Thyroid gland (tissue), 4 donors: ENCODE data around the gene MCM3AP. TPM values are rescaled to one million over a fixed set of nuclear protein-coding genes. Genes with fewer than 3 reads are reported as not detected.

Experiments
- DNase-seq, 2 donors: peaks; one replicate each; pipeline ENCODE4 v3.0.0-alpha.2; 2019
- H3K27ac ChIP-seq, 3 donors: fragments of 200-600 bp; sonication (generic); 1 replicate in 2 of 3; 2 replicates in 1 of 3; pipeline ENCODE4 v1.5.1; 2016 to 2019; ENCODE audit warnings: mild to moderate bottlenecking in 1 of 3, moderate library complexity in 1 of 3
- H3K27me3 ChIP-seq: fragments of 200-600 bp; sonication (generic); one replicate; pipeline ENCODE4 v1.5.1; 2019
- H3K36me3 ChIP-seq, 2 donors: fragments of 200-600 bp; sonication (generic); one replicate each; pipeline ENCODE4 v1.5.1; 2016 to 2019
- H3K4me1 ChIP-seq, 2 donors: fragments of 200-600 bp; sonication (generic); one replicate each; pipeline ENCODE4 v1.5.1; 2017 to 2019
- H3K4me3 ChIP-seq, 3 donors: fragments of 200-600 bp; sonication (generic); replicated peaks in 1 of 3; 1 replicate in 2 of 3; 2 replicates in 1 of 3; pipeline ENCODE4 v1.5.1; 2016; ENCODE audit warnings: mild to moderate bottlenecking in 1 of 3
- H3K9me3 ChIP-seq: fragments of 200-600 bp; sonication (generic); one replicate; pipeline ENCODE4 v1.5.1; 2017
- POLR2A ChIP-seq, 2 donors: fragments of 450-650 bp; IDR thresholded peaks; one replicate each; pipeline ENCODE4 v1.6.1; 2017; ENCODE audit warnings: antibody characterized with exemption in 2 of 2, mild to moderate bottlenecking in 2 of 2, moderate library complexity in 1 of 2
- WGBS, 2 donors: methylation state at CpG; one replicate each; pipeline ENCODE4 v1.1.5; 2017; 5-methylcytosine and 5-hydroxymethylcytosine counted together
- intact Hi-C: fragments of 100-400 bp; cut with DNase I; formaldehyde crosslinking; loops from one replicate; pipeline ENCODE4 v1.15.1; 2023
- total RNA-seq, 4 donors: library from RNA; depleted of rRNA; stranded (reverse); fragments of >200 nt; gene quantifications; one replicate each; pipeline ENCODE4 v1.2.3, GENCODE V29; 2016
- TF ChIP-seq, protein P1 (sequence below), 6 experiments: fragments of 200-600 bp in 3 of 6; fragments of 450-650 bp in 3 of 6; sonication (generic) in 3 of 6; IDR thresholded peaks; one replicate each; pipeline ENCODE4 v1.5.1; 2016 to 2019; ENCODE audit warnings: antibody characterized with exemption in 6 of 6, mild to moderate bottlenecking in 2 of 6, inconsistent platforms in 1 of 6, moderate library complexity in 1 of 6

MCM3AP gene
- total RNA-seq, 4 donors from 2014 or later, result 65.7 to 116 (median 81.0) TPM

DNA sequence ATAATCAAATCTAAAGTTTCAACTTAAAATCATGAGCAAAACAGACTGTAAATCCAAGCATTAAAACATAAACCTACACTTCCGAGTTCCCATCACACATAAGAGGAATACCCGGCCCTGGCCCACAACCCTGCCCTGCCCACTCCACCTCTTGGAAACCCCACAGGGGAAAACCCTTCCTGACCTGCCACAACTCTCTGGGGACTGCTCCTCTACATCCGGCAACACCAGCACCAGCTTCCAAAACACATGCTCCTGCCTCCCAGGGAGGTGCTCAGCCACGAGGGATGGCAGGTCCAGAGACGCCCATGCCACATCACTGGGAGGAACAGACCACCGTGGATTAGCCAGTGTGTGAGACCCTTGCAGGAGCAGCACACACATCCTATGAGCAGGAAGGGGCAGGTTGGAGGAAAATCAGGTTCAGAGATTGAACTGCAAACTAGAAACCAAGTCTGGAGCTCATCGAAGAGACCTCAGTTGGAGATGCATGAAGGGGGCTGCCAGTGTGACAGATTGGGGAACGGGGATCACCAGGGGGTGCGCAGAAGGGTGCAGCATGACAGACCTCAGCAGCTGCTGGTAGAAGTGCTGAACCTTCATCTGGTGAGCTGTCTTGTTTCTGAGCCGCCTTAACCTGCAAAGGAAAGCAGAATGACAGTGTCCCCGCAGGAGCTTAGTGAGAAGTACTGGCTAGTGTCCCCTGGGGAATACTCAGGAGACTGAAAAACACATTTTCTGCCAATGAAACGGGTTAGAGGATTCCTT is 31.0 kb downstream of the MCM3AP start:
- Histone ChIP-seq H3K9me3 (no peaks in the 10 kb centered on the region), H3K27me3 (no peaks in the 10 kb centered on the region), H3K36me3 (peaks cover 73 to 89% of the 10 kb centered on the region in 2 donors), H3K4me3 (no peak overlapping the region), H3K27ac (no peak overlapping the region), H3K4me1 (no peaks in the 10 kb centered on the region)
- TF ChIP-seq, protein P1, sequence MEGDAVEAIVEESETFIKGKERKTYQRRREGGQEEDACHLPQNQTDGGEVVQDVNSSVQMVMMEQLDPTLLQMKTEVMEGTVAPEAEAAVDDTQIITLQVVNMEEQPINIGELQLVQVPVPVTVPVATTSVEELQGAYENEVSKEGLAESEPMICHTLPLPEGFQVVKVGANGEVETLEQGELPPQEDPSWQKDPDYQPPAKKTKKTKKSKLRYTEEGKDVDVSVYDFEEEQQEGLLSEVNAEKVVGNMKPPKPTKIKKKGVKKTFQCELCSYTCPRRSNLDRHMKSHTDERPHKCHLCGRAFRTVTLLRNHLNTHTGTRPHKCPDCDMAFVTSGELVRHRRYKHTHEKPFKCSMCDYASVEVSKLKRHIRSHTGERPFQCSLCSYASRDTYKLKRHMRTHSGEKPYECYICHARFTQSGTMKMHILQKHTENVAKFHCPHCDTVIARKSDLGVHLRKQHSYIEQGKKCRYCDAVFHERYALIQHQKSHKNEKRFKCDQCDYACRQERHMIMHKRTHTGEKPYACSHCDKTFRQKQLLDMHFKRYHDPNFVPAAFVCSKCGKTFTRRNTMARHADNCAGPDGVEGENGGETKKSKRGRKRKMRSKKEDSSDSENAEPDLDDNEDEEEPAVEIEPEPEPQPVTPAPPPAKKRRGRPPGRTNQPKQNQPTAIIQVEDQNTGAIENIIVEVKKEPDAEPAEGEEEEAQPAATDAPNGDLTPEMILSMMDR (IDR thresholded peaks at IDR 0.05), result no peak
- TF ChIP-seq POLR2A (IDR thresholded peaks at IDR 0.05), result no peak
- WGBS, 2 donors, result 89 to 93% methylated on average over 10 to 12 of the region's 12 CpGs
- no peak for DNase-seq
- intact Hi-C loops, result no loop called here

DNA sequence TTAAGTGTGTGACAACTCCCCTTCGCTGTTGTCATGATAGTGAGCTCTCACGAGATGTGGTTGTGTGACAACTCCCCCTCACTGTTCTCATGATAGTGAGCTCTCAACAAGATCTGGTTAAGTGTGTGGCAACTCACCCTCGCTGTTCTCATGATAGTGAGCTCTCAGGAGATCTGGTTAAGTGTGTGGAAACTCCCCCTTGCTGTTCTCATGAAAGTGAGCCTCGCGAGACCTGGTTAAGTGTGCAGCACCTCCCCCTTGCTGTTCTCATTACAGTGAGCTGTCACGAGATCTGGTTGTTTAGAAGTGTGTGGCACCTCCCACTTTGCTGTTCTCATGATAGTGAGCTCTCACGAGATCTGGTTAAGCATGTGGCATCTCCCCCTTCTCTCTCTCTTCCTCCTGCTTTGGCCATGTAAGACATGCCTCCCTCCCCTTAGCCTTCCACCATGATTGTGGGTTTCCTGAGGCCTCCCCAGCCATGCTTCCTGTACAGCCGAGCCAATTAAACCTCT is 31.7 kb downstream of the MCM3AP start:
- H3K27ac ChIP-seq, result no peak overlapping the region
- H3K4me1 ChIP-seq, result no peaks in the 10 kb centered on the region
- no peak overlapping the region for H3K4me3 ChIP-seq
- H3K36me3 ChIP-seq, result peaks cover 67 to 89% of the 10 kb centered on the region in 2 donors
- no peak for DNase-seq
- no peaks in the 10 kb centered on the region for H3K27me3 ChIP-seq
- TF ChIP-seq, protein P1 (IDR thresholded peaks at IDR 0.05), result no peak
- no peak for TF ChIP-seq POLR2A (IDR thresholded peaks at IDR 0.05)
- WGBS, 2 donors, result 77 to 85% methylated on average over 8 of the region's 8 CpGs
- no peaks in the 10 kb centered on the region for H3K9me3 ChIP-seq
- intact Hi-C loops, result no loop called here

DNA sequence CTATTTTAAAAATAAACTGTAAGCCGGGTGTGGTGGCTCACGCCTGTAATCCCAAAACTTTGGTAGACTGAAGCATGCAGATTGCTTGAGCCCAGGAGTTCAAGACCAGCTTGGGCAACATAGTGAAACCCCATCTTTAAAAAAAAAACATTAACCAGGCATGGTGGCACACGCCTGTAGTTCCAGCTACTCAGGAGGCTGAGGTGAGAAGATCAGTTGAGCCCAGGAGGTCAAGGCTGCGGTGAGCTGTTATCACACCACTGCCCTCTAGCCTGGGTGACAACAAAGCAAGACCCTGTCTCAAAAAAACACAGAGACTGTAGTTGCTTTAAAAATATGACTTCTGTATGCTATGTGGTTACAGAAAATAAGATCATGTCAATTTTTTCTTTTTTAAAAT is 32.6 kb downstream of the MCM3AP start:
- no peaks in the 10 kb centered on the region for H3K27me3 ChIP-seq
- 95 to 97% methylated on average over 4 of the region's 4 CpGs for WGBS, 2 donors
- TF ChIP-seq, protein P1 (IDR thresholded peaks at IDR 0.05), result no peak
- TF ChIP-seq POLR2A (IDR thresholded peaks at IDR 0.05), result no peak
- intact Hi-C loops, result no loop called here
- H3K27ac ChIP-seq, result no peak overlapping the region
- H3K9me3 ChIP-seq, result no peaks in the 10 kb centered on the region
- DNase-seq, result no peak
- no peaks in the 10 kb centered on the region for H3K4me1 ChIP-seq
- no peak overlapping the region for H3K4me3 ChIP-seq
- H3K36me3 ChIP-seq, result peaks cover 64 to 83% of the 10 kb centered on the region in 2 donors

DNA sequence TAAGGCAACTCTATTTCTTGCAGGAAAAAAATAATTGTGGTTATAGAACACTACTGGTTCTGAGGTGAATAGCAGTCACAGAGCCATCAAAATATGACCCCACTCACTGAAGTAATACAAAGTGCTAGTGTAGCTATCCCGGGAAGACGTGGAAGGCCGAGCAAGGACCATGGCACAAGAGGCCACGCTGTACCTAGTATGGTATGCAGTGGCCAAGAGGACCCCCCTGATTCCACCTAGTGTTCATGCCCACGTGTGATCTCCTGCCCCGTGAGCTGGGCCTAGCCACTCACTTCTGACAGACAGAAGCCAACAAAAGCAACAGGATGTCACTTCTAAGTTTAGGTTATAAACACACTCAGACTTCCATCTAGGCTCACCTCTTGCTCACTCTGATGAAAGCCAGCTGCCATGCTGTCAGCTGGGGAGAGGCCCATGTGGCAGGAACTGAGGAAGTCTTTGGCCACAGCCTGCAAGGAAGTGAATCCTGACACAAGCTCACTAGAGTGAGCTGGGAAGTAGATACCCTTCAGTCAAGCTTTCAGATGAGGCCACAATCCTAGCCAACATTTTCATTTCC is 35.2 kb downstream of the MCM3AP start:
- Histone ChIP-seq H3K27me3 (no peaks in the 10 kb centered on the region), H3K27ac (no peak overlapping the region), H3K4me3 (no peak overlapping the region), H3K36me3 (peaks cover 67 to 78% of the 10 kb centered on the region in 2 donors), H3K9me3 (no peaks in the 10 kb centered on the region), H3K4me1 (no peaks in the 10 kb centered on the region)
- no peak for TF ChIP-seq POLR2A (IDR thresholded peaks at IDR 0.05)
- TF ChIP-seq, protein P1 (IDR thresholded peaks at IDR 0.05), result no peak
- intact Hi-C loops, result no loop called here
- WGBS, 2 donors, result 86 to 94% methylated on average over 6 of the region's 6 CpGs
- no peak for DNase-seq

DNA sequence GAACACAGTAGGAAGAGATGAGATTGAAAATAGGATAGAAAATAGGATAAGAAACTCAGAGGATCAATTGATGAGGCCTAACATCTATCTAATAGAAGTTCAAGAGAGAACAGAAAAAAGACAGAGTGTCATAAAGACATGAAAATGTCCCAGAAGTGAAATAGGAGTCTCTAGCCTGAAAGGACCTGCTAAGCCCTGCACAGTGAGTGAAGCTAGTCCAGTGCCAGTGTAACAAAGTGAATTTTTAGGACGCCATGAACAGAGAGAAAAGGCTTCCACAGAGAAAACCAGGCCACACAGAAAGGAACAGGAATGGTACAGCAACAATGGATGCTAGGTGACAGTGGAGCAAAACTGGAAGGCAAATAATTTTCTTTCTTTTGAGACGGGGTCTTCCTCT is 36.6 kb downstream of the MCM3AP start:
- no peak for TF ChIP-seq POLR2A (IDR thresholded peaks at IDR 0.05)
- TF ChIP-seq, protein P1 (IDR thresholded peaks at IDR 0.05), result no peak
- Histone ChIP-seq H3K4me1 (no peaks in the 10 kb centered on the region), H3K36me3 (peaks cover 68 to 78% of the 10 kb centered on the region in 2 donors), H3K27me3 (no peaks in the 10 kb centered on the region), H3K27ac (no peak overlapping the region), H3K4me3 (no peak overlapping the region), H3K9me3 (no peaks in the 10 kb centered on the region)
- DNase-seq, result no peak
- 88 to 94% methylated on average over 2 of the region's 2 CpGs for WGBS, 2 donors
- intact Hi-C loops, result no loop called here
